ENCODE results near the gene CLDND1. TPM values are rescaled to one million over a fixed set of nuclear protein-coding genes. Genes with fewer than 3 reads are reported as not detected.
A peak's percentile ranks its signal among the peaks of the same experiment; 100 is the strongest.

Gene CLDND1
- total RNA-seq, 6 donors from 2014 or later = 23.9 to 91.2 (median 70.1) TPM

DNA sequence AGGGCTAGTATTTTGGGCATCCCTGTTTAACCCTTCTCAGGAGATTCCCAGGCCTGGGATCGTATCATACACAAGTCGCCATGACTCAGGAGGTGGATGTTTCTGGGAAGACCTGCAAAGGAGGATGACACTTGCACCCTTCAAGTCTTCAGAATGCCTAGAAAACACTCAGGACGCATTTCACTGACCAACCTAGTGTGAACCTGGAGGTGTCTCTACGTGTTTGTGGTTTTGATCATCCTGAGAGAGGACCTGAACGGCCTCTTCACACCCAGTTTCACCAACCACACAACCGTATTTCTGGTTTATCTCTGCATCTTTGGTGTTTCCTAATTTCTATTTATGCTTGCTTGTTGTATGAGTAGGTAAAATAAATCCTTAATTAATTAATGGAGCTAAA, 2.8 kb upstream of the CLDND1 start:
- Histone ChIP-seq H3K9me3 (no peaks in the 10 kb centered on the region), H3K36me3 (peaks cover 0 to 4% (median 0%) of the 10 kb centered on the region in 4 donors), H3K4me1 (peaks cover 11 to 17% (median 13%) of the 10 kb centered on the region in 4 donors), H3K4me3 (no peak overlapping the region), H3K27ac (no peak overlapping the region), H3K27me3 (no peaks in the 10 kb centered on the region)
- TF ChIP-seq, protein P1, sequence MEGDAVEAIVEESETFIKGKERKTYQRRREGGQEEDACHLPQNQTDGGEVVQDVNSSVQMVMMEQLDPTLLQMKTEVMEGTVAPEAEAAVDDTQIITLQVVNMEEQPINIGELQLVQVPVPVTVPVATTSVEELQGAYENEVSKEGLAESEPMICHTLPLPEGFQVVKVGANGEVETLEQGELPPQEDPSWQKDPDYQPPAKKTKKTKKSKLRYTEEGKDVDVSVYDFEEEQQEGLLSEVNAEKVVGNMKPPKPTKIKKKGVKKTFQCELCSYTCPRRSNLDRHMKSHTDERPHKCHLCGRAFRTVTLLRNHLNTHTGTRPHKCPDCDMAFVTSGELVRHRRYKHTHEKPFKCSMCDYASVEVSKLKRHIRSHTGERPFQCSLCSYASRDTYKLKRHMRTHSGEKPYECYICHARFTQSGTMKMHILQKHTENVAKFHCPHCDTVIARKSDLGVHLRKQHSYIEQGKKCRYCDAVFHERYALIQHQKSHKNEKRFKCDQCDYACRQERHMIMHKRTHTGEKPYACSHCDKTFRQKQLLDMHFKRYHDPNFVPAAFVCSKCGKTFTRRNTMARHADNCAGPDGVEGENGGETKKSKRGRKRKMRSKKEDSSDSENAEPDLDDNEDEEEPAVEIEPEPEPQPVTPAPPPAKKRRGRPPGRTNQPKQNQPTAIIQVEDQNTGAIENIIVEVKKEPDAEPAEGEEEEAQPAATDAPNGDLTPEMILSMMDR (IDR thresholded peaks at IDR 0.05) = no peak
- TF ChIP-seq POLR2AphosphoS5 (IDR thresholded peaks at IDR 0.05) (no peak), EP300 (IDR thresholded peaks at IDR 0.05) (no peak), POLR2A (IDR thresholded peaks at IDR 0.05) (no peak)
- 78 to 86% methylated on average over 6 of the region's 6 CpGs for WGBS, 2 donors
- ATAC-seq (ENCODE audit: low FRiP score in 2 of 2) (no peak), DNase-seq (no peak)

DNA sequence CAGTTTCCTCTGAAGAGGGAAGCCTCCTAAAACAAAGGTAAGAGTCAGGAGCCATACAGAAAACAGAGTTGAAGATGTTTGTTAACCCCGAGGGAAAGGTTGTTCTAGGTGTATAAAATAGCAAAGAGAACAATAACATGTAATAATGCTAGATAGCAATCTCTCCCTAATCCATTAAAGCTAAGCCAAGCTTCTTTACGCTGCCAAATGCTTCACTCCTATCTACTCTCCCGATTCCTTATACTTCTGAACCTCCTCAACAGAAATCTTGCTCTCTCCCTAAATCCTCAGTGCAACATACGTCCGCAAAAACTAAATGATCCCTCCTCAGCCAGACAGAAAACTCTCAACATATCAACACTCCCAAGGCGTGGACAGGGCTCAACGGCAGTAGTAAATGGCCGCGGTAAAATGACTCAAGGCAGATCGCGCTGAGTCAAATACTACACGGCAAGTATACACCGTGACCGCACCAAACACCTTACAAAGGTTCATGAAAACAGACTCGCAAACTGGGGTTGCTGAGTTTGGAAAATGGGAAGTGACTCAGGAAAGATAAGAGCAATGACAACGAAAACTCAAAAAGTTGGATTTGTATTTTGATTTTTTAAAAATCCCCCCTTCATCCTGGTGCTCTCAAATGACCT, 682 bp downstream of the CLDND1 start:
- Histone ChIP-seq H3K27me3 (no peaks in the 10 kb centered on the region), H3K4me3 (peak overlapping the region; percentile 43 to 78 (median 76)), H3K4me1 (peaks cover 12 to 27% (median 18%) of the 10 kb centered on the region in 4 donors), H3K9me3 (no peaks in the 10 kb centered on the region), H3K36me3 (peaks cover 0 to 29% (median 0%) of the 10 kb centered on the region in 4 donors), H3K27ac (peak overlapping the region; percentile 92 to 99 (median 96))
- WGBS, 2 donors = 0 to 1% methylated on average over 16 of the region's 16 CpGs
- TF ChIP-seq, protein P1 (IDR thresholded peaks at IDR 0.05) = no peak
- TF ChIP-seq EP300 (IDR thresholded peaks at IDR 0.05) = no peak
- TF ChIP-seq POLR2AphosphoS5 (IDR thresholded peaks at IDR 0.05) = peak in 1 of 2 donors; percentile 11
- ATAC-seq (ENCODE audit: low FRiP score in 2 of 2) (peak; percentile 71 to 74), DNase-seq (peak in 1 of 2 donors; percentile 61)

DNA sequence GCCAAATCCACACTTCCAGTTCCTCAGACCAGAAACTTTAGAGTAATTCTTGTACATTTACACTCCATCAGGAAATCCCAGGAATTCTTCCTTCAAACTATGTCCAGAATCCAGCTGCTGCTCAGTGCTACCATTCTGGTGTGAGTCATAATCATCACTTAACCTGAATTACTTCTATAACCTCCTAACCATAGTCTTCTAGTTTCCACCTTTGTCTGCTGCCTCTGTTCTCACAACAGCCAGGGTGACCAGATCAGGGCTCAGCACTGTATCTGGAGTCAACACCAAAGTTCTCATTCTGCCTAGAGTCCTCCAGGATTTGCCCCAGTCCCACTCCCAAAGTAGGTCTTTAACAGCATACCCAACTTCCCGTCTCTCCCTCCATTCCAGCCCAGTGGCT, 3.4 kb downstream of the CLDND1 start:
- Histone ChIP-seq H3K4me3 (no peak overlapping the region), H3K9me3 (no peaks in the 10 kb centered on the region), H3K27me3 (no peaks in the 10 kb centered on the region), H3K36me3 (peaks cover 0 to 54% (median 11%) of the 10 kb centered on the region in 4 donors), H3K4me1 (peaks cover 12 to 27% (median 18%) of the 10 kb centered on the region in 4 donors), H3K27ac (no peak overlapping the region)
- DNase-seq (no peak), ATAC-seq (ENCODE audit: low FRiP score in 2 of 2) (no peak)
- WGBS, 2 donors = 88 to 95% methylated on average over 1 of the region's 1 CpG
- TF ChIP-seq POLR2AphosphoS5 (IDR thresholded peaks at IDR 0.05) = no peak
- TF ChIP-seq, protein P1 (IDR thresholded peaks at IDR 0.05) = no peak
- no peak for TF ChIP-seq EP300 (IDR thresholded peaks at IDR 0.05)
- no peak for TF ChIP-seq POLR2A (IDR thresholded peaks at IDR 0.05)

DNA sequence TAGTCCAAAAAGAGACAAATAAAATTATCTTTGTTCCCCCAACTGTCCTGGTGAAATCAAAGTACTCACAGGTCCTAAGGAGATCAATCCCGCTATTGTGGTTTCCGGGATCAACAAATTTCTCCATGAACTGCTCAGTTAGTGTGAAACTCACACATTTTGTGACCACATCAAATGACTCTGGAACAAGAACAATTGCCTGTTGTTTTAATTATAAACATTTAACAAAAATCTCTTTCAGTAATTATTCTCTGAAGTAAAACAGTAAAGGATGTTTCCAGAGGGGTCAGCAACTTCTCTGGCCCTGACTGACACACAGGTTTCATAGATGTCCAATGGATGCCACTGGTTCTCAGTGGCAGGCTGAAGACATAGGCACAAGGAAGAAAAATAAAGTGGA, 3.9 kb downstream of the CLDND1 start:
- no peak for ATAC-seq (ENCODE audit: low FRiP score in 2 of 2)
- H3K36me3 ChIP-seq = peaks cover 0 to 54% (median 11%) of the 10 kb centered on the region in 4 donors
- H3K4me3 ChIP-seq = no peak overlapping the region
- H3K27me3 ChIP-seq = no peaks in the 10 kb centered on the region
- H3K4me1 ChIP-seq = peaks cover 12 to 27% (median 18%) of the 10 kb centered on the region in 4 donors
- 98 to 100% methylated on average over 2 of the region's 2 CpGs for WGBS, 2 donors
- TF ChIP-seq POLR2AphosphoS5 (IDR thresholded peaks at IDR 0.05) = no peak
- TF ChIP-seq EP300 (IDR thresholded peaks at IDR 0.05) = no peak
- TF ChIP-seq POLR2A (IDR thresholded peaks at IDR 0.05) = no peak
- TF ChIP-seq, protein P1 (IDR thresholded peaks at IDR 0.05) = no peak
- DNase-seq = no peak
- H3K9me3 ChIP-seq = no peaks in the 10 kb centered on the region
- H3K27ac ChIP-seq = no peak overlapping the region

DNA sequence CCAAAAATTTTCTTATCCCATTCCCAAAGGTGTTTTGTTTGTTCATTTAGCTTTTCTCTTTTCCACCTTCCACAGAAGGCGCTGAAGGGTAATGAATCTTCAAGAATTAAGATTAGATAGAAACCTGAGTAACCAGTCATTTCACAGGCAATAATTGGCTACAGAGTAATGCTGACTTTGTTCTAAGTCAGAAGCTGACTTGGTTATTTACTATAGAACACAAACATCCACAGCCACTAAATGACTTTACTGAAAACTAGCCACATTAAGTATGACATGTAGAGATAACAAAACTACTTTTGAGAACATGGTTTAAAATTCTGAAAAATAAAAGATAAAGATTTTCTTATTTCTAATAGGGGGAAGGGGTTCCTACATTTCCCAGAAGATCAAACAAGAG, 7.8 kb downstream of the CLDND1 start:
- no peak for TF ChIP-seq POLR2AphosphoS5 (IDR thresholded peaks at IDR 0.05)
- TF ChIP-seq, protein P1 (IDR thresholded peaks at IDR 0.05) = no peak
- TF ChIP-seq POLR2A (IDR thresholded peaks at IDR 0.05) = no peak
- TF ChIP-seq EP300 (IDR thresholded peaks at IDR 0.05) = no peak

More for the DNA sequence above, 7.8 kb downstream of the CLDND1 start:
- Histone ChIP-seq H3K9me3 (no peaks in the 10 kb centered on the region), H3K36me3 (peaks cover 0 to 62% (median 11%) of the 10 kb centered on the region in 4 donors), H3K4me1 (peaks cover 0 to 11% (median 5%) of the 10 kb centered on the region in 4 donors), H3K4me3 (no peak overlapping the region), H3K27me3 (no peaks in the 10 kb centered on the region), H3K27ac (no peak overlapping the region)
- no peak for DNase-seq
- ATAC-seq (ENCODE audit: low FRiP score in 2 of 2) = no peak
- 100% methylated on average over 1 of the region's 1 CpG for WGBS, 2 donors

All from upper lobe of left lung (tissue), 6 donors.